H1 (cell line): ENCODE measurements around the gene PFDN4. TPM values are rescaled to one million over a fixed set of nuclear protein-coding genes. Genes with fewer than 3 reads are reported as not detected.

ENCODE experiments used
- CTCF ChIA-PET: fragments of 300-600 bp; sonication (Branson Sonifier 250); formaldehyde crosslinking; loops from one replicate; lab custom pipeline; 2021; ENCODE audit not compliant: partially characterized antibody; lab: Charles Lee
- POLR2A ChIA-PET: fragments of 300-600 bp; sonication (Branson Sonifier 250); formaldehyde crosslinking; loops from one replicate; lab custom pipeline; 2021; ENCODE audit warnings: inconsistent platforms; ENCODE audit not compliant: partially characterized antibody; lab: Charles Lee
- DNase-seq, 2 experiments: peaks; one replicate each; pipeline versions ENCODE4 v3.0.0 to v3.0.0-alpha.2; 2010 to 2022; ENCODE audit warnings: low spot score in 2 of 2, low read depth in 1 of 2, mixed read lengths in 1 of 2
- FAIRE-seq: peaks from 2 replicates; lab custom pipeline; 2011; peaks lifted over from hg19 to GRCh38; lab: Jason Lieb, UNC
- H2AFZ ChIP-seq: 2 replicates; pipeline ENCODE4 v1.8.1; 2012; ENCODE audit warnings: low read length, inconsistent platforms
- H2AK5ac ChIP-seq: 2 replicates; pipeline ENCODE4 v1.6.1; 2013; ENCODE audit warnings: low read depth, low read length
- H2BK120ac ChIP-seq: replicated peaks from 2 replicates; pipeline ENCODE3; 2013; ENCODE audit warnings: low read depth, low read length, inconsistent platforms
- H2BK12ac ChIP-seq: 2 replicates; pipeline ENCODE4 v1.6.1; 2013; ENCODE audit warnings: low read depth, low read length
- H2BK15ac ChIP-seq: 2 replicates; pipeline ENCODE4 v1.6.1; 2013; ENCODE audit warnings: low read length
- H2BK20ac ChIP-seq: 2 replicates; pipeline ENCODE4 v1.6.1; 2013; ENCODE audit warnings: low read length
- H2BK5ac ChIP-seq: 2 replicates; pipeline ENCODE4 v1.6.1; 2013; ENCODE audit warnings: low read depth, low read length
- H3K14ac ChIP-seq: 2 replicates; pipeline ENCODE4 v1.6.1; 2013; ENCODE audit warnings: inconsistent platforms; ENCODE audit not compliant: insufficient read length
- H3K18ac ChIP-seq: 2 replicates; pipeline ENCODE4 v1.6.1; 2013; ENCODE audit warnings: low read length; ENCODE audit errors: extremely low read depth
- H3K23ac ChIP-seq: 2 replicates; pipeline ENCODE4 v1.6.1; 2013; ENCODE audit warnings: inconsistent platforms; ENCODE audit not compliant: insufficient read length
- H3K23me2 ChIP-seq: 2 replicates; pipeline ENCODE4 v1.6.1; 2013; ENCODE audit warnings: low read depth, low read length
- H3K27ac ChIP-seq: 2 replicates; pipeline ENCODE4 v1.6.1; 2011; ENCODE audit warnings: low read depth, low read length, inconsistent platforms
- H3K27me3 ChIP-seq, 4 experiments: replicated peaks in 1 of 4; 1 replicate in 1 of 4; 2 replicates in 3 of 4; pipeline versions ENCODE4 v1.6.1 to v1.8.1; 2011 to 2013; ENCODE audit warnings: low read length in 3 of 4, mild to moderate bottlenecking in 3 of 4, inconsistent platforms in 2 of 4, mixed read lengths in 2 of 4, moderate library complexity in 1 of 4; ENCODE audit not compliant: control insufficient read depth in 3 of 4, insufficient read depth in 3 of 4; ENCODE audit errors: extremely low read depth in 1 of 4
- H3K36me3 ChIP-seq, 4 experiments: 2 replicates each; pipeline versions ENCODE4 v1.6.1 to v1.8.1; 2011 to 2013; ENCODE audit warnings: mild to moderate bottlenecking in 4 of 4, low read length in 3 of 4, moderate library complexity in 2 of 4, control low read depth in 1 of 4, inconsistent platforms in 1 of 4; ENCODE audit not compliant: insufficient read depth in 4 of 4, control insufficient read depth in 2 of 4
- H3K4ac ChIP-seq: replicated peaks from 2 replicates; pipeline ENCODE3; 2013; ENCODE audit warnings: low read length, low read depth, mixed read lengths, inconsistent platforms; ENCODE audit not compliant: insufficient read length
- H3K4me1 ChIP-seq, 4 experiments: replicated peaks in 1 of 4; 1 replicate in 1 of 4; 2 replicates in 3 of 4; pipeline versions ENCODE4 v1.6.1 to v1.8.1; 2011 to 2013; ENCODE audit warnings: low read length in 3 of 4, inconsistent platforms in 2 of 4, mixed read lengths in 1 of 4; ENCODE audit not compliant: insufficient read depth in 4 of 4, control insufficient read depth in 3 of 4
- H3K4me2 ChIP-seq, 2 experiments: 2 replicates each; pipeline versions ENCODE4 v1.6.1 to v1.8.1; 2011 to 2013; ENCODE audit warnings: low read depth in 2 of 2, low read length in 2 of 2, control low read depth in 1 of 2, inconsistent platforms in 1 of 2, mild to moderate bottlenecking in 1 of 2; ENCODE audit not compliant: insufficient read depth in 1 of 2
- H3K4me3 ChIP-seq, 4 experiments: fragments of 200-600, 300-600 bp in 1 of 4; sonication (generic), shearing (Covaris generic), sonication (Bioruptor Twin) in 1 of 4; 2 replicates each; pipeline versions ENCODE4 v1.5.1 to v1.8.1; 2011 to 2016; ENCODE audit warnings: low read length in 4 of 4, low read depth in 3 of 4, control low read depth in 2 of 4, inconsistent platforms in 2 of 4, mild to moderate bottlenecking in 2 of 4, mixed read lengths in 1 of 4, moderate library complexity in 1 of 4; ENCODE audit not compliant: insufficient read depth in 2 of 4; ENCODE audit errors: extremely low read depth in 1 of 4
- H3K56ac ChIP-seq: replicated peaks from 2 replicates; pipeline ENCODE3; 2013; ENCODE audit warnings: low read depth, mild to moderate bottlenecking, mixed read lengths, low read length, inconsistent platforms; ENCODE audit not compliant: insufficient read length
- H3K79me1 ChIP-seq: 2 replicates; pipeline ENCODE4 v1.6.1; 2013; ENCODE audit warnings: low read depth, low read length, control low read depth
- H3K79me2 ChIP-seq, 2 experiments: 2 replicates each; pipeline versions ENCODE4 v1.6.1 to v1.8.1; 2012 to 2013; ENCODE audit warnings: low read length in 2 of 2, mild to moderate bottlenecking in 2 of 2, inconsistent platforms in 1 of 2; ENCODE audit not compliant: insufficient read depth in 2 of 2, control insufficient read depth in 1 of 2
- H3K9ac ChIP-seq, 4 experiments: replicated peaks in 1 of 4; 1 replicate in 1 of 4; 2 replicates in 3 of 4; pipeline versions ENCODE4 v1.6.1 to v1.8.1; 2011 to 2013; ENCODE audit warnings: low read depth in 3 of 4, low read length in 3 of 4, control low read depth in 2 of 4, mild to moderate bottlenecking in 2 of 4, moderate library complexity in 2 of 4, inconsistent platforms in 1 of 4; ENCODE audit errors: extremely low read depth in 1 of 4
- H3K9me3 ChIP-seq, 2 experiments: 2 replicates each; pipeline versions ENCODE4 v1.6.1 to v1.8.1; 2012 to 2013; ENCODE audit warnings: mild to moderate bottlenecking in 2 of 2, moderate library complexity in 2 of 2, control low read depth in 1 of 2, inconsistent platforms in 1 of 2, low read depth in 1 of 2, low read length in 1 of 2, mixed read lengths in 1 of 2; ENCODE audit not compliant: insufficient read depth in 2 of 2
- H4K20me1 ChIP-seq, 2 experiments: replicated peaks in 1 of 2; 2 replicates each; pipeline versions ENCODE3 to v1.8.1; 2011 to 2013; ENCODE audit warnings: inconsistent platforms in 2 of 2, low read length in 2 of 2, mild to moderate bottlenecking in 1 of 2; ENCODE audit not compliant: insufficient read depth in 2 of 2, control insufficient read depth in 1 of 2
- H4K5ac ChIP-seq: 2 replicates; pipeline ENCODE4 v1.6.1; 2013; ENCODE audit warnings: low read length, low read depth, mixed read lengths, inconsistent platforms; ENCODE audit not compliant: insufficient read length
- H4K8ac ChIP-seq: 2 replicates; pipeline ENCODE4 v1.8.0; 2013; ENCODE audit warnings: mild to moderate bottlenecking, moderate library complexity, low read length, inconsistent platforms; ENCODE audit not compliant: insufficient read depth; ENCODE audit errors: extremely low read depth
- H4K91ac ChIP-seq: replicated peaks from 2 replicates; pipeline ENCODE3; 2013; ENCODE audit warnings: low read length, mixed read lengths, inconsistent platforms; ENCODE audit not compliant: insufficient read length
- ATF3 ChIP-seq: IDR thresholded peaks from 2 replicates; pipeline ENCODE4 v1.6.1; 2011; ENCODE audit warnings: low read depth, mild to moderate bottlenecking, low read length; ENCODE audit not compliant: insufficient read depth
- EZH2 ChIP-seq: fragments of 200-600 bp; sonication (generic); IDR thresholded peaks from 2 replicates; pipeline ENCODE4 v1.7.1; 2012; ENCODE audit warnings: low read depth, mild to moderate bottlenecking, moderate library complexity, low read length, inconsistent platforms; ENCODE audit not compliant: severe bottlenecking
- GABPA ChIP-seq: IDR thresholded peaks from 2 replicates; pipeline ENCODE4 v1.6.1; 2011; ENCODE audit warnings: mild to moderate bottlenecking, low read length, moderate library complexity, borderline replicate concordance; ENCODE audit not compliant: insufficient read depth
- JUN ChIP-seq: IDR thresholded peaks from 2 replicates; pipeline ENCODE4 v1.6.1; 2011; ENCODE audit warnings: low read depth, mild to moderate bottlenecking, improper control_type of control experiment, low read length
- KDM1A ChIP-seq: fragments of 200-600, 300-600 bp; sonication (generic); IDR thresholded peaks from 2 replicates; pipeline ENCODE4 v1.7.1; 2016; ENCODE audit warnings: mild to moderate bottlenecking, low read length, borderline replicate concordance
- POLR2A ChIP-seq, 2 experiments: IDR thresholded peaks; 1 replicate in 1 of 2; 2 replicates in 1 of 2; pipeline ENCODE4 v1.6.1; 2011; ENCODE audit warnings: low read depth in 2 of 2, low read length in 2 of 2, mild to moderate bottlenecking in 2 of 2; ENCODE audit errors: control extremely low read depth in 1 of 2
- RFX5 ChIP-seq: IDR thresholded peaks from 2 replicates; pipeline ENCODE4 v1.6.1; 2011; ENCODE audit warnings: low read depth, low read length, improper control_type of control experiment, borderline replicate concordance
- SIX5 ChIP-seq: IDR thresholded peaks from 2 replicates; pipeline ENCODE4 v1.6.1; 2011; ENCODE audit warnings: mild to moderate bottlenecking, low read depth, low read length
- ZNF274 ChIP-seq: IDR thresholded peaks from 2 replicates; pipeline ENCODE4 v1.7.0; 2012; ENCODE audit warnings: low read length, borderline replicate concordance; ENCODE audit errors: extremely low read depth
- WGBS, 2 experiments: shearing (Covaris generic) in 1 of 2; methylation state at CpG; one replicate each; pipeline versions ENCODE4 v1.1.6 to v1.1.7; 2013 to 2015; ENCODE audit warnings: low lambda C conversion rate in 2 of 2, mixed read lengths in 2 of 2, inconsistent platforms in 1 of 2, low coverage in 1 of 2, missing lambda C conversion rate in 1 of 2; ENCODE audit not compliant: insufficient replicate concordance in 2 of 2, insufficient coverage in 1 of 2, insufficient read length in 1 of 2; ENCODE audit errors: extremely low coverage in 1 of 2, missing lambda C conversion rate in 1 of 2; 5-methylcytosine and 5-hydroxymethylcytosine counted together
- polyA plus RNA-seq, 7 experiments: library from polyadenylated mRNA; depleted of rRNA in 3 of 7; stranded (reverse) in 5 of 7; unstranded in 2 of 7; fragments of >200 nt in 5 of 7; fragments of 200-250 nt in 2 of 7; gene quantifications; 1 replicate in 5 of 7; 2 replicates in 1 of 7; 4 replicates in 1 of 7; pipeline versions ENCODE4 v1.2.1 to v1.2.3, GENCODE V29; 2011 to 2013; ENCODE audit warnings: missing spikeins in 2 of 7, mixed read lengths in 2 of 7
- total RNA-seq: library from RNA; stranded (reverse); fragmentation: NEBNext Ultra II Directional; extraction: Animal tissue kit (Norgen Biotek cat#: 25700); gene quantifications from 2 replicates; pipeline ENCODE4 v1.2.1, GENCODE V29; 2021

PFDN4 gene
- total and polyA plus RNA-seq, 2 of the 8 experiments (the other 6 are each of a cell fraction or from before 2014, with no cell fraction given): 41.9 to 96.8 TPM

- no peak overlapping the region for H4K5ac ChIP-seq
- no peak overlapping the region for H3K4me2 ChIP-seq
- H3K18ac ChIP-seq: no peak overlapping the region
- DNase-seq: no peak
- H2AK5ac ChIP-seq: no peak overlapping the region
- no peak overlapping the region for H2BK20ac ChIP-seq
- no peak for FAIRE-seq
- no peak overlapping the region for H3K14ac ChIP-seq
- H3K4ac ChIP-seq: no peak overlapping the region
- no peaks in the 10 kb centered on the region for H3K36me3 ChIP-seq
- TF ChIP-seq JUN (no peak), SIX5 (no peak), RFX5 (no peak), KDM1A (no peak), ATF3 (no peak), ZNF274 (no peak), EZH2 (no peak), GABPA (no peak), POLR2A (IDR thresholded peaks at IDR 0.05; ENCODE audit: control extremely low read depth in 1 of 2, low read depth in 2 of 2, low read length in 2 of 2) (no peak)
- WGBS, 2 experiments: 87% methylated on average over 5 of the region's 5 CpGs; no CpG with 5 or more reads in 1 of the 2 experiments
- H4K20me1 ChIP-seq: no peaks in the 10 kb centered on the region
- peaks cover 12 to 15% of the 10 kb centered on the region in 2 experiments for H3K79me2 ChIP-seq
- no peak overlapping the region for H3K9ac ChIP-seq
- no peak overlapping the region for H3K23ac ChIP-seq
- H2AFZ ChIP-seq: no peak overlapping the region
- no peak overlapping the region for H2BK120ac ChIP-seq
- no peaks in the 10 kb centered on the region; the same call in 1 of the 2 replicates for H3K79me1 ChIP-seq
- no peak overlapping the region for H3K27ac ChIP-seq
- H4K91ac ChIP-seq: no peak overlapping the region
- ChIA-PET POLR2A (no interaction called here), CTCF (interaction anchor here (1.0 to 23.7 kb wide), 4 partner anchors 10 to 443 kb away, joined by 3 to 591 read pairs (median 8); no protein-coding TSS in a partner anchor)
- H2BK5ac ChIP-seq: no peak overlapping the region
- peaks cover 8% of the 10 kb centered on the region; the same call in 1 of the 2 replicates for H3K23me2 ChIP-seq
- H3K9me3 ChIP-seq: no peaks in the 10 kb centered on the region
- H2BK15ac ChIP-seq: no peak overlapping the region
- H2BK12ac ChIP-seq: no peak overlapping the region
- no peak overlapping the region for H3K4me3 ChIP-seq
- no peak overlapping the region for H4K8ac ChIP-seq
- H3K56ac ChIP-seq: no peak overlapping the region
- peaks cover 0 to 4% (median 3%) of the 10 kb centered on the region in 4 experiments; a peak in 2 of 7 replicates for H3K4me1 ChIP-seq
- H3K27me3 ChIP-seq: no peaks in the 10 kb centered on the region
Measured at GRCh38 chr20:54204481-54204880, 3.4 kb upstream of the PFDN4 start.
